Measurements from ENCODE around the gene TPRA1.

DNA sequence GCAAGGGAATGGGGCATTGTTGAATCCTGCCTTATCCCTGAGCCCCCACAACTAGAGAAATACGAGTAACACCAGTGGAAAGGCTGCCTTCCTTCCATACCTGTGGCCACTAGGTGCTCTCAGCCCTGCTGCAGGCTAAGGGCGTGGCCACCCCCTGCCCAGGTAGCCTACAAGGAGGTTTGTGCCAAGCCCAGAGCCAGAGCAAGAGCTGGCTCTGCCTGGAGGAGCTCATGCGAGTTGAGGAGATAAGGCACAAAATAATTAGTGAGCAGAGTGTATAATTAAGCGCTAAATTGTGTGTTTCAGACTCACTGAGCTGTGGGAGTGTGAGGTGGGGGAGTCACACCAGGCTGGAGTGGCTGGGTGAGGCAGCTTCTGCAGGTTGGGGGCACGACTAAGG lies 49.2 kb downstream of the TPRA1 start:
- TF ChIP-seq, protein P1, sequence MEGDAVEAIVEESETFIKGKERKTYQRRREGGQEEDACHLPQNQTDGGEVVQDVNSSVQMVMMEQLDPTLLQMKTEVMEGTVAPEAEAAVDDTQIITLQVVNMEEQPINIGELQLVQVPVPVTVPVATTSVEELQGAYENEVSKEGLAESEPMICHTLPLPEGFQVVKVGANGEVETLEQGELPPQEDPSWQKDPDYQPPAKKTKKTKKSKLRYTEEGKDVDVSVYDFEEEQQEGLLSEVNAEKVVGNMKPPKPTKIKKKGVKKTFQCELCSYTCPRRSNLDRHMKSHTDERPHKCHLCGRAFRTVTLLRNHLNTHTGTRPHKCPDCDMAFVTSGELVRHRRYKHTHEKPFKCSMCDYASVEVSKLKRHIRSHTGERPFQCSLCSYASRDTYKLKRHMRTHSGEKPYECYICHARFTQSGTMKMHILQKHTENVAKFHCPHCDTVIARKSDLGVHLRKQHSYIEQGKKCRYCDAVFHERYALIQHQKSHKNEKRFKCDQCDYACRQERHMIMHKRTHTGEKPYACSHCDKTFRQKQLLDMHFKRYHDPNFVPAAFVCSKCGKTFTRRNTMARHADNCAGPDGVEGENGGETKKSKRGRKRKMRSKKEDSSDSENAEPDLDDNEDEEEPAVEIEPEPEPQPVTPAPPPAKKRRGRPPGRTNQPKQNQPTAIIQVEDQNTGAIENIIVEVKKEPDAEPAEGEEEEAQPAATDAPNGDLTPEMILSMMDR (IDR thresholded peaks at IDR 0.05; ENCODE audit: insufficient read depth, low read depth, low read length), result no peak
- TF ChIP-seq EZH2 (IDR thresholded peaks at IDR 0.05; ENCODE audit: insufficient read depth, low read length), result no peak

Data from astrocyte (in vitro differentiated cells and primary cell).